Fibroblast of mammary gland (primary cell): ENCODE measurements around the gene DLX3.
"Not testable (repeated sequence)": the region's sequence is repeated elsewhere in the genome, so short reads cannot be mapped to it uniquely, and the experiment has no call there.

Experiments
- DNase-seq: peaks from one replicate; pipeline ENCODE4 v3.0.0-alpha.2; 2010; ENCODE audit warnings: low read depth
- H3K4me3 ChIP-seq: 2 replicates; pipeline ENCODE4 v1.5.1; 2011; ENCODE audit warnings: low read depth, mild to moderate bottlenecking, low read length, moderate library complexity; ENCODE audit not compliant: control insufficient read depth
- TF ChIP-seq, protein P1 (sequence below): conservative IDR thresholded peaks from 2 replicates; pipeline ENCODE4 v1.5.1; 2011; ENCODE audit warnings: low read depth, low read length, inconsistent platforms; ENCODE audit not compliant: control insufficient read depth, insufficient read depth

The DLX3 gene

DNA sequence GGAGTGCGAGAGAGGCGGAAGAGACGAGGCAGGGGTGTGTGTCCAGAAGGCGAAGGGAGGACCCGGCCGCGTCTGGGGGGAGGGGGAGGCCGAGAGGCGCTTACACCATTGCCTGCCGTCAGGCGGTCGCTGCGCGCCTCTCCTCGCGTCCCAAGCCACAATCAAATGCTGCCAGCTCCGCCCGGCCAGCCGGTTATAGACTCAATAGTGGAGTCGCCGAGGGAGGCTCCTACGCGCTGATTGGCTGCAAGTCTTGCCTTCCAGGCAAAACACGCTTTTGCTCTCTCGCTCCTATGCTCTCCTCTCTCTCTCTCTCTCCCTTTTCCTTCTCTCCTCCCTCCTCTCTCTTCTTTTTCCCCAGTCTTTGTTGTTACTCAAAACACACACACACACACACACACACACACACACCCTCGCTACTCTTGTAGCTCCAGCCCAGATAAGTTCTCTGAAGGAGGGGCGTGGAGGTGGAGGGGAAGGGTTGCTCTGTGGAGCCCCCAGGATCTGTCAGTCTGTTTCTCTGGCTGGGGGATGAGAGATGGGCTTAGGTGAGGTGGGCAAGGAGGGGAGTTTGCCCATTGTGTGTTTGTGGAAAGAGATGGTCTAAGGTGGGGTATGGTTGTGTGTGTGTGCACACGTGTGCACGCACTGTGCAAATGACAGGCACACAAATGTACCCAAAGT lies at the start of gene DLX3:
TSS of gene DLX3 (minus strand) at position 170 of the 684 bp plus-strand sequence. CDS start 226 bp downstream, outside the sequence.
- peak within 1 kb of the TSS; percentile 29 for H3K4me3 ChIP-seq

DNA sequence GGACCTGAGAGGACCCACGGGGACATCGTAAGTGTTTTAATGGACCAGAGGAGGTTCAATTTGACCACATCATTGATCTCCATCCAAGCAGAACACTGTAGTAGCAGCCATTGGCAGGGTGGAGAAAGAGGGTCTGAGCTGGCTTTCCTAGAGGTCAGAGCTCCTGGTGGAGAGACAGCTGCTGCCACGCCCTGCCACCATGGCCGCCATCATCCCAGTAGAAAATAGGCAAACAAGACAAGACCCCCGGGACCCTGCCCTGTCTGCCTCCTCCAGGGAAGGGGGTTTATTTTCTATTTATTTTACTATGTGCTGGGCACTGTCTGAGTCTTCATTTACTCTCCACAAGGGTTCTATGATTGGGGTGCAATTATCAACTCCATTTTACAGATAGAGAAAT lies 49.5 kb upstream of the DLX3 start:
- no peak overlapping the region for H3K4me3 ChIP-seq
- no peak for DNase-seq
- TF ChIP-seq, protein P1, sequence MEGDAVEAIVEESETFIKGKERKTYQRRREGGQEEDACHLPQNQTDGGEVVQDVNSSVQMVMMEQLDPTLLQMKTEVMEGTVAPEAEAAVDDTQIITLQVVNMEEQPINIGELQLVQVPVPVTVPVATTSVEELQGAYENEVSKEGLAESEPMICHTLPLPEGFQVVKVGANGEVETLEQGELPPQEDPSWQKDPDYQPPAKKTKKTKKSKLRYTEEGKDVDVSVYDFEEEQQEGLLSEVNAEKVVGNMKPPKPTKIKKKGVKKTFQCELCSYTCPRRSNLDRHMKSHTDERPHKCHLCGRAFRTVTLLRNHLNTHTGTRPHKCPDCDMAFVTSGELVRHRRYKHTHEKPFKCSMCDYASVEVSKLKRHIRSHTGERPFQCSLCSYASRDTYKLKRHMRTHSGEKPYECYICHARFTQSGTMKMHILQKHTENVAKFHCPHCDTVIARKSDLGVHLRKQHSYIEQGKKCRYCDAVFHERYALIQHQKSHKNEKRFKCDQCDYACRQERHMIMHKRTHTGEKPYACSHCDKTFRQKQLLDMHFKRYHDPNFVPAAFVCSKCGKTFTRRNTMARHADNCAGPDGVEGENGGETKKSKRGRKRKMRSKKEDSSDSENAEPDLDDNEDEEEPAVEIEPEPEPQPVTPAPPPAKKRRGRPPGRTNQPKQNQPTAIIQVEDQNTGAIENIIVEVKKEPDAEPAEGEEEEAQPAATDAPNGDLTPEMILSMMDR, result no peak

More for the DNA sequence above, at the start of gene DLX3:
- TF ChIP-seq, protein P1, result no peak
- DNase-seq, result peak; percentile 72

DNA sequence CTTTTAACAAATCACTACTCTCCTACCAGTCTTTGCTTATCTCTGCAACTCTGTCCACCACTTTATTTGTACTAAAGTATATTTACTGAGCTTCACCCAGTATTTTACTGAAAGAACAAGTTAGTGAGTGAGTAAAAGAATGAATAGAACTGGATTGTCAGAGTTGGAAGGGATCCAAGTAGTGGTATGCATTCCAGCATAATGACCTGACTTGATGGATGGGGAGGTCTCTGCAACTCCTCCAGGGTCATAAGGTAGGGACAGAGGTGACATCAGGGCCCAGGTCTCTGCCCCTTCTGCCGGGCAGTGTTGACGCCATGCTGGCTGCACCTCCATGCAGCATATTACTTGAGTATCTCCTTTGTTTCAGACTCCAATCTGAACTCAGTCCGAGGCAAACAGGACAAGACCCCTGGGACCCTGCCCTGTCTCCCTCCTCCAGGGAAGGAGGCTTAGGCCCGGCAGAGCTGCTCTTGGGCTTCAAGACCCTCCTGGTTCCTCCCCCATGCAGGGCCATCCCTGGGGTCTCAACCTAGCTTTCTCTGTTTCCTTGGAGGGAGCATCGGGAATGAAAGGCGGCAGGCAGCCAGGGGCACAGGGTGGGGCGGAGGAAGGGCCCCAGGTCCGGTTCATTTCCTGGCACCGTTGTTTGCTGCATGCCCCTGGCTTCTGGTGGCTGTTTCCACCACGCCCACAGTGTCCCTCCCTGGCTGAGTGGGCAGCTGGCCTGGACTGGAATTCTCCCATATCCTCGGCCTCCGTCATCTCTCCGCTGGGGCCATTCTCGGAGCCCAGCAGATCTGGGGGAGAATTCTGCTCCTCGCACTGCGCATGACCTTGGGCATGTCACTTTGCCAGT lies 48.5 kb upstream of the DLX3 start:
- TF ChIP-seq, protein P1, result no peak
- peak; percentile 23 for DNase-seq
- no peak overlapping the region for H3K4me3 ChIP-seq

DNA sequence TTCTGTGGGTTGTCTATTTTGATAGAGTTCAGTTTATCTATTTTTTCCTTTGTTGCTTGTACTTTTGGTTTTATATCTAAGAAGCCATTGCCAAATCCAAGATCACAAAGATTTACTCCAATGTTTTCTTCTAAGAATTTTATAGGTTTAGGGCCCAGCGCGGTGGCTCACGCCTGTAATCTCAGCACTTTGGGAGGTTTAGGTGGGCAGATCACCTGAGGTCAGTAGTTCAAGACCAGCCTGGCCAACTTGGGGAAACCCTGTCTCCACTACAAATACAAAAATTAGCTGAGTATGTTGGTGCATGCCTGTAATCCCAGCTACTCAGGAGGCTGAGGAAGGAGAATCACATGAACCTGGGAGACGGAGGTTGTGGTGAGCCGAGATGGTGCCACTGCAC lies 47.2 kb upstream of the DLX3 start:
- no peak for DNase-seq
- TF ChIP-seq, protein P1, result no peak
- no peak overlapping the region for H3K4me3 ChIP-seq

DNA sequence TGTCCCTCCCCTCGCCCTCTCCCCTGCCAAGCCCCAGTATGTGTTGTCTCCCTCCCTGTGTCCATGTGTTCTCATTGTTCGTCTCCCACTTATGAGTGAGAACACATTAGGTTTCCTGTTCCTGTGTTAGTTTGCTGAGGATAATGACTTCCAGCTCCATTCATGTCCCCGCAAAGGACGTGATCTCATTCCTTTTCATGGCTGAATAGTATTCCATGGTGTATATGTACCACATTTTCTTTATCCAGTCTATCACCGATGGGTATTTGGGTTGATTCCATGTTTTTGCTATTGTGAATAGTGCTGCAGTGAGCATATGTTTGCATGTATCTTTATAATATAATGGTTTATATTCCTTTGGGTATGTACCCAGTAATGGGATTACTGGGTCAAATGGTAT lies 45.5 kb upstream of the DLX3 start:
- DNase-seq, H3K4me3 ChIP-seq: not testable (repeated sequence)

DNA sequence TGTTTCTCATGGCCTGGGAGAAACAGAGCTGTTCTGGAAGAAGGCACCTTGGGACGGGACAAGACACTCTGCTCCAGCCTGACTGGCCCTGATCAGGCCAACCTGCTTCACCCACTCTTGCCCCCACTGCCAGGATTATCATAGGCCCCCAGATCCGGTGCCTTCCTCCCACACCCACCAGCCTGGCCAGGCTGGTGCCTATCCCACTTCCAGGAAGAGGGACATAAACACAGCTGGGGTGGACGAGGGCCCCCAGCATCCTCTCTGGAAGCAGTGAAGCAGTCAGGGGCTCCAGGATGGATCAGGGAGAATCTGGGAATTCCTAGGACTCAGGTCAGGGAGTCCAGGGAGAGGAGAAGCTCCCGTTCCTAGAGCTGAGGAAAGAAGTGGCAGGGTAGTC lies 44.0 kb upstream of the DLX3 start:
- no peak for DNase-seq
- no peak overlapping the region for H3K4me3 ChIP-seq
- TF ChIP-seq, protein P1, result no peak
